ENCODE data around the gene FAM162A. TPM values are rescaled to one million over a fixed set of nuclear protein-coding genes. Genes with fewer than 3 reads are reported as not detected.

FAM162A gene
- total and polyA plus RNA-seq, 9 of the 15 experiments (the other 6 are each of a cell fraction or from before 2014, with no cell fraction given): 37.5 to 211 (median 101) TPM

DNA sequence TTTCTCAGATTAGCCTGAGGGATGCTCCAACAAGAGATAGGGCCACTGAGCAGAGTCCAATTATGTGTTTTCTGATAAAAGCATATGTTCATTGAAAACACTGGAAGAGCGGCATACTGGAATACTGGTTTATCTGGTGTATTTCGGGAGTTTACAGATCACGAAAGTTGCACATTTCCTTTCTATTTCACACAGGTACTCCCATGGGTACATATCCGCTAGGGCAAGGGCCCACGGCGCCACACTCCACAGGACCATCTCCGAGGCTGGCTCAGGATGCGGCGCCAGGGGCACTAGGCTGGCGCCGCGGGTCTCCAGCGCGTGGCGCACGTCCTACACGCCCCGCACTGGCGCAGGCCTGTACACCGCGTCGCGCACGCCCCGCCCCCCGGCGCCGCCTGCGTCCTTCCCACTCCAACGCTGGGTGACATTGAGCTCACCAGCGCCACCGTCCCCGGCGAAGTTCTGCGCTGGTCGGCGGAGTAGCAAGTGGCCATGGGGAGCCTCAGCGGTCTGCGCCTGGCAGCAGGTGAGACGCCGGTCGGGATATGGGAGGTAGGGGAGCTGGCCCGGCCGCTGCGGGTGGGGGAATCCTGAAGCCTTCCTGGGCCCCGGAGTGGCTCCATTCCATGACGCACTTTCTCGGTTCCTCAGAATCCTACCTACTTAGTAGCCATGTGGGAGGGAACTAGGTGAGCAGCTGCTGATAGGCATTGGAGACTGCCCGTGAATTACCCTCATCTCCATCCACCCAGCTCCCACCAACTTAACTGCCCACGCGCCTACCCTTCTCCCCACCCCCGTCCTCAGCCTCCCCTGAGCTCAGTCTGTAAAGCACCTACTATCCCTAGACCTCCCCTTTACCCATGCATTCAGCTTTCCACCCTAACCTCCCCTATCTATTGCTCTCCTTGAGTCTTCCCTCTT lies at the start of gene FAM162A (continued):
- TF ChIP-seq, protein P1, sequence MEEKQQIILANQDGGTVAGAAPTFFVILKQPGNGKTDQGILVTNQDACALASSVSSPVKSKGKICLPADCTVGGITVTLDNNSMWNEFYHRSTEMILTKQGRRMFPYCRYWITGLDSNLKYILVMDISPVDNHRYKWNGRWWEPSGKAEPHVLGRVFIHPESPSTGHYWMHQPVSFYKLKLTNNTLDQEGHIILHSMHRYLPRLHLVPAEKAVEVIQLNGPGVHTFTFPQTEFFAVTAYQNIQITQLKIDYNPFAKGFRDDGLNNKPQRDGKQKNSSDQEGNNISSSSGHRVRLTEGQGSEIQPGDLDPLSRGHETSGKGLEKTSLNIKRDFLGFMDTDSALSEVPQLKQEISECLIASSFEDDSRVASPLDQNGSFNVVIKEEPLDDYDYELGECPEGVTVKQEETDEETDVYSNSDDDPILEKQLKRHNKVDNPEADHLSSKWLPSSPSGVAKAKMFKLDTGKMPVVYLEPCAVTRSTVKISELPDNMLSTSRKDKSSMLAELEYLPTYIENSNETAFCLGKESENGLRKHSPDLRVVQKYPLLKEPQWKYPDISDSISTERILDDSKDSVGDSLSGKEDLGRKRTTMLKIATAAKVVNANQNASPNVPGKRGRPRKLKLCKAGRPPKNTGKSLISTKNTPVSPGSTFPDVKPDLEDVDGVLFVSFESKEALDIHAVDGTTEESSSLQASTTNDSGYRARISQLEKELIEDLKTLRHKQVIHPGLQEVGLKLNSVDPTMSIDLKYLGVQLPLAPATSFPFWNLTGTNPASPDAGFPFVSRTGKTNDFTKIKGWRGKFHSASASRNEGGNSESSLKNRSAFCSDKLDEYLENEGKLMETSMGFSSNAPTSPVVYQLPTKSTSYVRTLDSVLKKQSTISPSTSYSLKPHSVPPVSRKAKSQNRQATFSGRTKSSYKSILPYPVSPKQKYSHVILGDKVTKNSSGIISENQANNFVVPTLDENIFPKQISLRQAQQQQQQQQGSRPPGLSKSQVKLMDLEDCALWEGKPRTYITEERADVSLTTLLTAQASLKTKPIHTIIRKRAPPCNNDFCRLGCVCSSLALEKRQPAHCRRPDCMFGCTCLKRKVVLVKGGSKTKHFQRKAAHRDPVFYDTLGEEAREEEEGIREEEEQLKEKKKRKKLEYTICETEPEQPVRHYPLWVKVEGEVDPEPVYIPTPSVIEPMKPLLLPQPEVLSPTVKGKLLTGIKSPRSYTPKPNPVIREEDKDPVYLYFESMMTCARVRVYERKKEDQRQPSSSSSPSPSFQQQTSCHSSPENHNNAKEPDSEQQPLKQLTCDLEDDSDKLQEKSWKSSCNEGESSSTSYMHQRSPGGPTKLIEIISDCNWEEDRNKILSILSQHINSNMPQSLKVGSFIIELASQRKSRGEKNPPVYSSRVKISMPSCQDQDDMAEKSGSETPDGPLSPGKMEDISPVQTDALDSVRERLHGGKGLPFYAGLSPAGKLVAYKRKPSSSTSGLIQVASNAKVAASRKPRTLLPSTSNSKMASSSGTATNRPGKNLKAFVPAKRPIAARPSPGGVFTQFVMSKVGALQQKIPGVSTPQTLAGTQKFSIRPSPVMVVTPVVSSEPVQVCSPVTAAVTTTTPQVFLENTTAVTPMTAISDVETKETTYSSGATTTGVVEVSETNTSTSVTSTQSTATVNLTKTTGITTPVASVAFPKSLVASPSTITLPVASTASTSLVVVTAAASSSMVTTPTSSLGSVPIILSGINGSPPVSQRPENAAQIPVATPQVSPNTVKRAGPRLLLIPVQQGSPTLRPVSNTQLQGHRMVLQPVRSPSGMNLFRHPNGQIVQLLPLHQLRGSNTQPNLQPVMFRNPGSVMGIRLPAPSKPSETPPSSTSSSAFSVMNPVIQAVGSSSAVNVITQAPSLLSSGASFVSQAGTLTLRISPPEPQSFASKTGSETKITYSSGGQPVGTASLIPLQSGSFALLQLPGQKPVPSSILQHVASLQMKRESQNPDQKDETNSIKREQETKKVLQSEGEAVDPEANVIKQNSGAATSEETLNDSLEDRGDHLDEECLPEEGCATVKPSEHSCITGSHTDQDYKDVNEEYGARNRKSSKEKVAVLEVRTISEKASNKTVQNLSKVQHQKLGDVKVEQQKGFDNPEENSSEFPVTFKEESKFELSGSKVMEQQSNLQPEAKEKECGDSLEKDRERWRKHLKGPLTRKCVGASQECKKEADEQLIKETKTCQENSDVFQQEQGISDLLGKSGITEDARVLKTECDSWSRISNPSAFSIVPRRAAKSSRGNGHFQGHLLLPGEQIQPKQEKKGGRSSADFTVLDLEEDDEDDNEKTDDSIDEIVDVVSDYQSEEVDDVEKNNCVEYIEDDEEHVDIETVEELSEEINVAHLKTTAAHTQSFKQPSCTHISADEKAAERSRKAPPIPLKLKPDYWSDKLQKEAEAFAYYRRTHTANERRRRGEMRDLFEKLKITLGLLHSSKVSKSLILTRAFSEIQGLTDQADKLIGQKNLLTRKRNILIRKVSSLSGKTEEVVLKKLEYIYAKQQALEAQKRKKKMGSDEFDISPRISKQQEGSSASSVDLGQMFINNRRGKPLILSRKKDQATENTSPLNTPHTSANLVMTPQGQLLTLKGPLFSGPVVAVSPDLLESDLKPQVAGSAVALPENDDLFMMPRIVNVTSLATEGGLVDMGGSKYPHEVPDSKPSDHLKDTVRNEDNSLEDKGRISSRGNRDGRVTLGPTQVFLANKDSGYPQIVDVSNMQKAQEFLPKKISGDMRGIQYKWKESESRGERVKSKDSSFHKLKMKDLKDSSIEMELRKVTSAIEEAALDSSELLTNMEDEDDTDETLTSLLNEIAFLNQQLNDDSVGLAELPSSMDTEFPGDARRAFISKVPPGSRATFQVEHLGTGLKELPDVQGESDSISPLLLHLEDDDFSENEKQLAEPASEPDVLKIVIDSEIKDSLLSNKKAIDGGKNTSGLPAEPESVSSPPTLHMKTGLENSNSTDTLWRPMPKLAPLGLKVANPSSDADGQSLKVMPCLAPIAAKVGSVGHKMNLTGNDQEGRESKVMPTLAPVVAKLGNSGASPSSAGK (IDR thresholded peaks at IDR 0.05): 0 out of 2 replicates have a peak, but pooled peaks have one; percentile 15
- TF ChIP-seq POU5F1 (IDR thresholded peaks at IDR 0.05; ENCODE audit: borderline replicate concordance, low read depth, low read length, partially characterized antibody) (no peak), KDM5B (IDR thresholded peaks at IDR 0.05; ENCODE audit: insufficient replicate concordance, low read depth, low read length) (peak; percentile 63), NCOA2 (IDR thresholded peaks at IDR 0.05; ENCODE audit: partially characterized antibody in 2 of 2) (no peak), ZSCAN29 (IDR thresholded peaks at IDR 0.05) (no peak), POLR2G (IDR thresholded peaks at IDR 0.05; ENCODE audit: low read depth, low read length) (peak; percentile 94), STAG1 (CRISPR knock-in tag; IDR thresholded peaks at IDR 0.05; ENCODE audit: borderline replicate concordance) (no peak), HCFC1 (IDR thresholded peaks at IDR 0.05; ENCODE audit: low read depth, low read length) (peak; percentile 37), TAF1 (IDR thresholded peaks at IDR 0.05; ENCODE audit: control insufficient read depth, extremely low read depth, insufficient read depth, low read length, severe bottlenecking) (peak; percentile 65), DPF2 (IDR thresholded peaks at IDR 0.05) (0 out of 2 replicates have a peak, but pooled peaks have one; percentile 7), ZBED1 (IDR thresholded peaks at IDR 0.05) (peak; percentile 66; the same call in 1 of the 2 replicates), PYGO2 (tag; IDR thresholded peaks at IDR 0.05) (no peak), HNRNPUL1 (IDR thresholded peaks at IDR 0.05; ENCODE audit: low read length) (no peak)
- TF ChIP-seq, protein P2, sequence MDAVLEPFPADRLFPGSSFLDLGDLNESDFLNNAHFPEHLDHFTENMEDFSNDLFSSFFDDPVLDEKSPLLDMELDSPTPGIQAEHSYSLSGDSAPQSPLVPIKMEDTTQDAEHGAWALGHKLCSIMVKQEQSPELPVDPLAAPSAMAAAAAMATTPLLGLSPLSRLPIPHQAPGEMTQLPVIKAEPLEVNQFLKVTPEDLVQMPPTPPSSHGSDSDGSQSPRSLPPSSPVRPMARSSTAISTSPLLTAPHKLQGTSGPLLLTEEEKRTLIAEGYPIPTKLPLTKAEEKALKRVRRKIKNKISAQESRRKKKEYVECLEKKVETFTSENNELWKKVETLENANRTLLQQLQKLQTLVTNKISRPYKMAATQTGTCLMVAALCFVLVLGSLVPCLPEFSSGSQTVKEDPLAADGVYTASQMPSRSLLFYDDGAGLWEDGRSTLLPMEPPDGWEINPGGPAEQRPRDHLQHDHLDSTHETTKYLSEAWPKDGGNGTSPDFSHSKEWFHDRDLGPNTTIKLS (IDR thresholded peaks at IDR 0.05; ENCODE audit: borderline replicate concordance, low read depth): peak; percentile 47; the same call in 1 of the 2 replicates

Data from K562 (cell line).